ENCODE data around the gene PIEZO2. TPM values are rescaled to one million over a fixed set of nuclear protein-coding genes. Genes with fewer than 3 reads are reported as not detected.

PIEZO2 gene
- total RNA-seq, 1 donor from 2014 or later, result 0.30 TPM

GRCh38 chr18:11066038-11066437 lies 83.3 kb downstream of the PIEZO2 start:
- no peak for DNase-seq (ENCODE audit: low read depth)

- no peak for DNase-seq (ENCODE audit: low read depth)
Measured at GRCh38 chr18:11064727-11065460, 84.5 kb downstream of the PIEZO2 start.

GRCh38 chr18:11064106-11064505 lies 85.3 kb downstream of the PIEZO2 start:
- no peak for DNase-seq (ENCODE audit: low read depth)

- DNase-seq (ENCODE audit: low read depth), result no peak
Measured at GRCh38 chr18:11055721-11056120, 93.6 kb downstream of the PIEZO2 start.

- DNase-seq (ENCODE audit: low read depth), result no peak
Measured at GRCh38 chr18:11054497-11054896, 94.9 kb downstream of the PIEZO2 start.

- DNase-seq (ENCODE audit: low read depth), result no peak
Measured at GRCh38 chr18:11053293-11053692, 96.1 kb downstream of the PIEZO2 start.

GRCh38 chr18:11052800-11053199 lies 96.6 kb downstream of the PIEZO2 start:
- DNase-seq (ENCODE audit: low read depth), result no peak

GRCh38 chr18:11051462-11051861 lies 97.9 kb downstream of the PIEZO2 start:
- no peak for DNase-seq (ENCODE audit: low read depth)

- no peak for DNase-seq (ENCODE audit: low read depth)
Measured at GRCh38 chr18:11050966-11051365, 98.4 kb downstream of the PIEZO2 start.

GRCh38 chr18:11047817-11048216 lies 101.6 kb downstream of the PIEZO2 start:
- no peak for DNase-seq (ENCODE audit: low read depth)

GRCh38 chr18:11047156-11047555 lies 102.2 kb downstream of the PIEZO2 start:
- no peak for DNase-seq (ENCODE audit: low read depth)

- no peak for DNase-seq (ENCODE audit: low read depth)
Measured at GRCh38 chr18:11046140-11046539, 103.2 kb downstream of the PIEZO2 start.

GRCh38 chr18:11043694-11044093 lies 105.7 kb downstream of the PIEZO2 start:
- no peak for DNase-seq (ENCODE audit: low read depth)

- no peak for DNase-seq (ENCODE audit: low read depth)
Measured at GRCh38 chr18:11042247-11042646, 107.1 kb downstream of the PIEZO2 start.

GRCh38 chr18:11040823-11041656 lies 108.3 kb downstream of the PIEZO2 start:
- DNase-seq (ENCODE audit: low read depth), result peak; percentile 27

- no peak for DNase-seq (ENCODE audit: low read depth)
Measured at GRCh38 chr18:11040359-11040758, 109.0 kb downstream of the PIEZO2 start.

- no peak for DNase-seq (ENCODE audit: low read depth)
Measured at GRCh38 chr18:11037533-11038240, 111.7 kb downstream of the PIEZO2 start.

- no peak for DNase-seq (ENCODE audit: low read depth)
Measured at GRCh38 chr18:11035814-11036495, 113.4 kb downstream of the PIEZO2 start.

- no peak for DNase-seq (ENCODE audit: low read depth)
Measured at GRCh38 chr18:11035376-11035775, 114.0 kb downstream of the PIEZO2 start.

GRCh38 chr18:11034884-11035283 lies 114.5 kb downstream of the PIEZO2 start:
- no peak for DNase-seq (ENCODE audit: low read depth)

GRCh38 chr18:11033503-11033902 lies 115.9 kb downstream of the PIEZO2 start:
- DNase-seq (ENCODE audit: low read depth), result no peak

GRCh38 chr18:11031966-11032365 lies 117.4 kb downstream of the PIEZO2 start:
- DNase-seq (ENCODE audit: low read depth), result no peak

Data from renal cortical epithelial cell (primary cell).